Thyroid gland (tissue), 4 donors: ENCODE data around the gene GRID2IP.

Experiments used
- POLR2A ChIP-seq, 2 donors: fragments of 450-650 bp; IDR thresholded peaks; one replicate each; pipeline ENCODE4 v1.6.1; 2017; ENCODE audit warnings: antibody characterized with exemption in 2 of 2, mild to moderate bottlenecking in 2 of 2, moderate library complexity in 1 of 2
- TF ChIP-seq, protein P1 (sequence below), 6 experiments: fragments of 200-600 bp in 3 of 6; fragments of 450-650 bp in 3 of 6; sonication (generic) in 3 of 6; IDR thresholded peaks; one replicate each; pipeline ENCODE4 v1.5.1; 2016 to 2019; ENCODE audit warnings: antibody characterized with exemption in 6 of 6, mild to moderate bottlenecking in 2 of 6, inconsistent platforms in 1 of 6, moderate library complexity in 1 of 6

DNA sequence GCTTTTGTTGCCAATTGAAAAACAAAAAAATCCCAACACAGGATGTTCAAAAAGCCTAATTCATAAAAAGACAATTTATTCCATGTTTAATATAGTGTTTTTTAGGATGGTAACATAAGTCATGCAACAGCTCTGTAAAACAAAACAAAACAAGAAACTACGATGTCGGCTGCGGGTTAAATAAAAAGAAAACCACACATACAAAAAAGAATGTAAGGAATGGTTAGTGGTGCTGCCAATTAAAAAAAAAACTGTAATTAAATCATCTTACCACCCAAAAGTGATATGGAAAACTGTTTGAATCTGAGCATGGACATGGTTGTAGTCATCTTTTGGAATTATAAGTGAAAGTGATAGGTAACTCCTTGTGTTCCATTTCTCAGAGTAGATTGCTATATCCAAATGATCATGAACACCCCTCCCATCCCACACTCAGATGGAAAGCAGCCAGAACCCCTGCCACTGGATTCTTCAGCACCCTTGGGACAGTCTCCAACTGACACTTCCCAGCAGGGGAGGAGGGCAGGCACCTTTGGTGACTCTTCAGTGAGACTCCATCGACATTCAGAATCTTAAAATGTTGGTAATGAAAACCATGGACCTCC is 89.2 kb downstream of the GRID2IP start:
- TF ChIP-seq, protein P1, sequence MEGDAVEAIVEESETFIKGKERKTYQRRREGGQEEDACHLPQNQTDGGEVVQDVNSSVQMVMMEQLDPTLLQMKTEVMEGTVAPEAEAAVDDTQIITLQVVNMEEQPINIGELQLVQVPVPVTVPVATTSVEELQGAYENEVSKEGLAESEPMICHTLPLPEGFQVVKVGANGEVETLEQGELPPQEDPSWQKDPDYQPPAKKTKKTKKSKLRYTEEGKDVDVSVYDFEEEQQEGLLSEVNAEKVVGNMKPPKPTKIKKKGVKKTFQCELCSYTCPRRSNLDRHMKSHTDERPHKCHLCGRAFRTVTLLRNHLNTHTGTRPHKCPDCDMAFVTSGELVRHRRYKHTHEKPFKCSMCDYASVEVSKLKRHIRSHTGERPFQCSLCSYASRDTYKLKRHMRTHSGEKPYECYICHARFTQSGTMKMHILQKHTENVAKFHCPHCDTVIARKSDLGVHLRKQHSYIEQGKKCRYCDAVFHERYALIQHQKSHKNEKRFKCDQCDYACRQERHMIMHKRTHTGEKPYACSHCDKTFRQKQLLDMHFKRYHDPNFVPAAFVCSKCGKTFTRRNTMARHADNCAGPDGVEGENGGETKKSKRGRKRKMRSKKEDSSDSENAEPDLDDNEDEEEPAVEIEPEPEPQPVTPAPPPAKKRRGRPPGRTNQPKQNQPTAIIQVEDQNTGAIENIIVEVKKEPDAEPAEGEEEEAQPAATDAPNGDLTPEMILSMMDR (IDR thresholded peaks at IDR 0.05): no peak
- TF ChIP-seq POLR2A (IDR thresholded peaks at IDR 0.05): no peak
